NCI-H128 (cell line): Measurements from ENCODE around the gene THSD4.

ENCODE experiments used
- DNase-seq: peaks from one replicate; lab custom pipeline; 2025; ENCODE audit not compliant: unreplicated experiment; lab: John Stamatoyannopoulos, UW

The THSD4 gene

DNA sequence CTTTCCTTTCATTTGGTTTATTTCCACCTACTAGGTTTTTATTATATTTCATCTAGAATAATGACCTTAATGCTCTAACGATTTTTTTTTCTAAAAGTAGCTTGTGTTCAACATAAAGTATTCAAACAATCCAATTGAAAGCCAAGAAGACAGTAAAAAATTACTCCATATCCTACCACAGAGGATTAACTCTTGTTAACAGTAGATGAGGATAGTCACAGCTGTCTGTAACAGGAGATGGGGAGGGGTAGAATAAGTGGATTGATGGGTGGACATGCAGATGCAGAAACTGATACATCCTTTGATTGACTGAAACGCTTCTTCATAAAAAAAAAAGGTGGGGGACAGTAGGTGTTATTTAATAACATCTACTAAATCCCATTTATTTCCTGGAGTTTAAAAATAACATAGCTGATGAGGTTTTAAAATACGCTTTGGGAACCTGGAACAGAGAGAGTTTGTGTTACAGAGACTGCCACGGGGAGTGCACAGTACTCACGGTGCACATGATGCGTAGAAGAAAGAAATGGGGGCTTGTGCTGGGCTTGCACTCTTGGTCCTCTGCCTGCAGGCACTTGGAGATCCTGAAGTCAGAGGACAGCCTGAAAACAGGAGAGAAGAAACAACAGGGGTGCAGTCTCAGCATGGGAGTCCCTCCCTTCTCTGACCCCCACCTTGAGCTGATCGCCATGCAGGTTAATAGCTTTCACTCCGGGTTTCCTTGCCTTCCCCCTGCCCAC, 226.7 kb downstream of the THSD4 start:
- DNase-seq: no peak

DNA sequence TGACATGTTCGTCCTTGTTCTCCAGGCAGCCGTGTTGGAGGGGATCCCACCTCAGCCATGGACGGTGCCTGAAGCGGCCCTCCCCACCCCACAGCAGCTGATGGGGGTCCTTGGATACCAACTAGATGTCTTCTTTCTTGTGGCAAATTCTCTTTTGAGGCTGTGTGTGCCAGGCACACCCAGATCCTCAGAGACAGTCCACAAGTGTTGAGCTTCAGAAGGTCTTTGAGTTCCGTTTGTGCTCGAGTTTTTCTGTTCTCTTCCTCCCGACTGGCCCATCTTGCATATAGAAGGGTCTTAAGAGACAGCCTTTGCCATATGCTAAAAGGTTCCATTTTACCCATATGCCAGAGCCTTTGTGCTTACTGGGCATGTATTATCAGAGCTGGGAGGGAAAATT, 227.4 kb downstream of the THSD4 start:
- DNase-seq: no peak

- no peak for DNase-seq
Measured at GRCh38 chr15:71344316-71344715, 229.0 kb downstream of the THSD4 start.

DNA sequence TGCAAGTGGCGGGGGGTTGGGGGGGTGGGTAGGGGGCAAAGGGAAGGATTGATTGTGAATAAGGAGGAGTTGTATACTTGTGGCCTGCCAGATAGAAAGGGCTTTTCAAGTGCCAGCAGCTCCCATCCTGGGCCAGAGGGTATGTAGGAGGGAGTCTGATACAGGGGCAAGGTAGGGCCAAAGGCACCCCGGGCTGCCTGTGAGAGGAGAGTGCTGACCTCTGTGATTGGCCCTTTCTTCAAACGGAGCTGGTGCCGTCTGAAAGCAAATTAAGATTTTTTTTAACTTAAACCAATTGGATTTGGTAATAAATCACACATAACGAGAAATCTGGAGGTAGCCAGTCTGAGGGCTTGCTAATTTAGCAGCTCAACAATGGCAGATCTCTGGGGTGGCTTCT, 229.9 kb downstream of the THSD4 start:
- no peak for DNase-seq

DNA sequence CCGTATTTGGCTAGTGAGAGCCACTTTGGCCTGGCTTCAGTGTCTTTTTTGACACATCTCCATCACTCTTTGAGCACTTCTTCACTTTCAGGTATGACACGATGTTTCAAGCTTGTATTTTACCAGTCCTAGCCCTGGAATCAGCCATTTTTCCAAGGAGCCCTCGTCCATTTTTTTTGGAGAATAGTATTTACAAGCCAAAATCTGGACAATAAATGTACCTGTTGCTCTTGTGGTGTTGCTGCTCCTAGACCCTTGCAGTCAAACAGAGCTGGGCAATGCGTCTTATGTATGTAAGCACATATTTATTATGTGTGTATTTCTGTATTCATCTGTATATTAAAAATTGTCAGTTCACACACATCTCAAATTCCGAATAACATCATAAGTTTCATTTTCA, 231.2 kb downstream of the THSD4 start:
- DNase-seq: no peak

GRCh38 chr15:71348597-71348996, 233.3 kb downstream of the THSD4 start:
- DNase-seq: no peak

DNA sequence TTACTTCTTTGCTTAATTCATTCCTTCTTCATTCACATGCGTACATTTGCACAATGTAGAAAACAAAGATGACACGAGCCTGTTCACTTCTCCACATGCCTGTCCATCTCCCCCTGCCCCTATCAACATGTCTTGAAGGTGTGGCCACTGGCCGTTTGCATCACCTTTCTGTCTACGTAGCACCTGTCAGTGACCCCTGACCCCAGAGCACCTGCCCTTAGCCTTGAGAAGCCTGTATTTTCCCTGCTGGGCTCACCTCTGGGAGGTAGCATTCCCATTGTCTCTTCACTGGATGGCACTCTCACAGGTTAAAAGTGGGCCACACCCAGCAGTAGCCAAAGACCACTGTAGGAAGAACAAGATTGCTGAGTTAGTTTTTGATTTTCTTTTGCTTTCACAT, 234.1 kb downstream of the THSD4 start:
- DNase-seq: no peak

GRCh38 chr15:71349736-71350526, 234.7 kb downstream of the THSD4 start:
- no peak for DNase-seq

DNA sequence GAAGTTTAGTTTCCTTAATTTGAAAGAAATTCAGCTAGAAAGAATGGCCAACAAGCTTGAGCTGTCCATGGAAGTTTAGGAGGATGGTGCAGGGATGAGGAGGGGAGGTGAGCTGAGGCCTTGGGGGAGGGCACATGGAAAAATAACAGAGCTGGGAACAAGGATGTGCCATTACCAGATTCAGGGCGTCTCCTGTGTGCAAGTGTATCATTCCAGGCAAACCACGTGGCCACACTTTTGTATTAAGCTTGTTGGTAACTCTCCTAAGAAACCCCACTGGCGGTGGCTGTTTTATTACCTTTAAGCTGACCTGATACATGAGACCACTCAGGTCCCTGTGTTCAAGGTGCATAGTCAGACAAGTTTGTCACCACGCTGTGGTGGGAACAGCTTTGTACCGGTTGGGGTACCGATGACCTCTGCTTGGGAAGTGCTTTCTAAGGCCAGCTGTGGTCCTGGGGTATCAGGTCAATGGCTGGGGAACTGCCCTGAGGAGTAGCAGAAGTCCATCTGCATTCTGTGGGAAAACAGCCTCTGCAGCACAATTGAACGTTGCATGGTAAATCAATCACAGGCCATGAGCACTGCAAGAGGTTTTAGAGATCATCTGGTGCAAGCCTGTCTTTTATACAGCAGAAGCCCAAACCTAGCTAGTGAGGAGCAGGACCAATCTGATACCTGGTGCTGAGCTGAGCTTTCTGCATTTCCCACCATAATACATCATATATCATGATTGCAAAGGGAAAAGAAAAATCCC, 235.5 kb downstream of the THSD4 start:
- no peak for DNase-seq

- DNase-seq: no peak
Measured at GRCh38 chr15:71352125-71352524, 236.9 kb downstream of the THSD4 start.

DNA sequence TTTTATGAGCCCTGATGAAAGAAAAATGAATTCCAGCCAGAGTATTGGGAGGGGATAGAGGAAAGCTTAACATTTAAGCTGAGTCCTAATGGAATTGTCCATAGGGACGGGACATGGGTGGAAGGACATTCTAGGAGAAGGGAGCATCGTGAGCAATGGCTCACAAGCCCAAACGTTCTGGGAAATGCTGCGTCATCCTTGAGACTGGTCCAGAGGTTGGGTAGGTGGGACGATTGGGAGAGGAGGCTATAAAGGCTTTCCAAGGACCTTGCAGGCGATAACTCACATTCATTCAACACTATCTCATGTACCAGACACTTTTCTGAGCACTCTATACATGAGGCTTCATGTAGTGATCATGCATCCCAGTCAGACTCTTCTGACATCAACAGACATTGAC, 237.5 kb downstream of the THSD4 start:
- DNase-seq: no peak

- DNase-seq: no peak
Measured at GRCh38 chr15:71353171-71353570, 237.9 kb downstream of the THSD4 start.

- DNase-seq: no peak
Measured at GRCh38 chr15:71355268-71355667, 240.0 kb downstream of the THSD4 start.

- DNase-seq: no peak
Measured at GRCh38 chr15:71357321-71357732, 242.1 kb downstream of the THSD4 start.

DNA sequence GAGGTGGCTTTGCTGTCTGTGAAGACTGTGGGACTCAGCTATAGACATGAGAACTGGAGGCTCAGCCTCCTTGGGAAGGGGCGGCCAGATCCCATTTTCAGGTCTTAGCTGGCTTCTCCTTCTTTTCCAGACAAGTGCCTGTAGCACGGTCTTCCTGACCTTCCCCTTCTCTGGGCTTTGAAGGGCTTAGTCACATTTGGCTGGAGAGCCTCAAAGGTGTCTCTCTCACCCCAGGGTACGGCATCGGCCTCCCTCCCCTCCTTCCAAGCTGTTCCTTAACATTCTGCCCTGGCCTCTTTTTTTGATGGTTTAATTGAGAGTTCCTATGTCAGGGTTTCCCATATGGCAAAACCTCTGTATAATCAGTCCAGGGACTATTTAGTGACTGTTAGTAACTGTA, 242.7 kb downstream of the THSD4 start:
- no peak for DNase-seq

DNA sequence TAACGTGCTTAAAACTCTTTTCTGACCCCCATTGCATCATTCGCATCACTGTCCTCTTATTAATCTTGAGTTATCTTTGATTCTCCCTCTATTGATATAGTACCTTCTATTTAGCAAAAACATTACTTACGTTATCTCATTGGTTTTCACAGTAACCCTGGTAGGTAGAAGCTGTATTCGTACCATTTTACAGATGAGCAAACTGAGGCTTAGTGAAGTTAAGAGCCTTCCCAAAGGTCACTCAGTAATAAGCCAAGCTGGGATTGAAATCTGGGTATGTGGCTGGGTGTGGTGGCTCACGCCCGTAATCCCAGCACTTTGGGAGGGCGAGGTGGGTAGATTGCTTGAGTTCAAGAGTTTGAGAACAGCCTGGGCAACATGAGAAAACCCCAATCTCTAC, 244.0 kb downstream of the THSD4 start:
- DNase-seq: no peak

DNA sequence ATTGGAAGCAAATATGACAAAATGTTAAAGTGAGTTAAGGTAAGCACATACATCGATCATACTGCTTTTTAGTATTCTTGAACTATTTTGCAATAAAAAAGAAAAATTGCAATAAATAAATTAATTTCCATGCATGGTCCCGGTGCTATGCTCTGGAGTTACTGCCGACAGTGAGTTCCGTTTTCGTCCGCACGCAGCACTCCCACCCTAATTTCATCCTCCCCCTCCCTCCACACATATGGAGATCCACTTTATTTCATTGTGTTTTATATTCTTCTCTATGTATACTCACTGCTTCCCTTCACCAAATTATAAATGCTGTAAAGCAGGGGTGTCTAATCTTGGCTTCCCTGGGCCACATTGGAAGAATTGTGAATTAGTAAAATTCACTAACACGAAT, 247.3 kb downstream of the THSD4 start:
- no peak for DNase-seq

GRCh38 chr15:71362987-71363968, 248.0 kb downstream of the THSD4 start:
- DNase-seq: no peak

GRCh38 chr15:71364117-71364584, 248.9 kb downstream of the THSD4 start:
- DNase-seq: peak; percentile 27

DNA sequence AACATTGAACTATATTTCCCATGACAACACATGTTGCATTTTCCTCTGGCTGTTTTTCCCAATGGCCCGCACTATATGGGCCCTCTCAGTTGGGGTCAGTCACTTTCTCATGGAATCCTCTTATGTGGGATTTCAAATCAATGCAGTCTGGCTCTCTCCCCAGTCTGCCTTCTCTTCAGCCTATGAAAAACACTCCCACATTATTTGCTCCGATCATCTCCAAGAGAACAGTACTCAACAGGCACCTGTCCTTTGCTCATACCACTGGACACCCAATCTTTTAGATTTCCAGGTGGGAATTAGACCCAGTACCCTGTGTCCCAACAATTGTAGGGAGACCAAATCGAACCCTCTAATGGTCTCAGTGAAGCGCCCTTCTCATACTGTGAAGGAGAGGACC, 251.3 kb downstream of the THSD4 start:
- DNase-seq: no peak

- no peak for DNase-seq
Measured at GRCh38 chr15:71366926-71367325, 251.7 kb downstream of the THSD4 start.
